Measurements from ENCODE around the gene TRPV5.

TRPV5 gene

GRCh38 chr7:142879060-142879459 lies 54.5 kb downstream of the TRPV5 start:
- no peak for TF ChIP-seq CTCF (conservative IDR thresholded peaks at IDR 0.05; ENCODE audit: low read depth, low read length)

GRCh38 chr7:142878315-142878714 lies 55.2 kb downstream of the TRPV5 start:
- DNase-seq (ENCODE audit: low read depth): no peak
- TF ChIP-seq CTCF (conservative IDR thresholded peaks at IDR 0.05; ENCODE audit: low read depth, low read length): no peak

More at GRCh38 chr7:142879060-142879459, 54.5 kb downstream of the TRPV5 start:
- no peak overlapping the region for H3K4me3 ChIP-seq (ENCODE audit: low read depth, low read length)
- no peak for DNase-seq (ENCODE audit: low read depth)

GRCh38 chr7:142876991-142877910 lies 56.3 kb downstream of the TRPV5 start:
- no peak overlapping the region for H3K4me3 ChIP-seq (ENCODE audit: low read depth, low read length)
- no peak for TF ChIP-seq CTCF (conservative IDR thresholded peaks at IDR 0.05; ENCODE audit: low read depth, low read length)
- no peak for DNase-seq (ENCODE audit: low read depth)

More at GRCh38 chr7:142878315-142878714, 55.2 kb downstream of the TRPV5 start:
- no peak overlapping the region for H3K4me3 ChIP-seq (ENCODE audit: low read depth, low read length)

GRCh38 chr7:142876236-142876960 lies 57.1 kb downstream of the TRPV5 start:
- no peak for TF ChIP-seq CTCF (conservative IDR thresholded peaks at IDR 0.05; ENCODE audit: low read depth, low read length)
- no peak overlapping the region for H3K4me3 ChIP-seq (ENCODE audit: low read depth, low read length)
- DNase-seq (ENCODE audit: low read depth): no peak

- no peak overlapping the region for H3K4me3 ChIP-seq (ENCODE audit: low read depth, low read length)
- no peak for TF ChIP-seq CTCF (conservative IDR thresholded peaks at IDR 0.05; ENCODE audit: low read depth, low read length)
- DNase-seq (ENCODE audit: low read depth): no peak
These were observed 58.1 kb downstream of the TRPV5 start for GRCh38 chr7:142875456-142875855.

- no peak for DNase-seq (ENCODE audit: low read depth)
- no peak for TF ChIP-seq CTCF (conservative IDR thresholded peaks at IDR 0.05; ENCODE audit: low read depth, low read length)
- no peak overlapping the region for H3K4me3 ChIP-seq (ENCODE audit: low read depth, low read length)
These were observed 58.7 kb downstream of the TRPV5 start for GRCh38 chr7:142874837-142875236.
